HCT116 (cell line): Measurements from ENCODE around the gene CD83. TPM values are rescaled to one million over a fixed set of nuclear protein-coding genes. Genes with fewer than 3 reads are reported as not detected.

Experiments
- total RNA-seq: library from RNA; stranded (reverse); gene quantifications from one replicate; pipeline ENCODE4 v1.2.1, GENCODE V29; 2021; ENCODE audit not compliant: unreplicated experiment

The CD83 gene
- total RNA-seq, 1 experiment from 2014 or later = 6.0 TPM

Other genes with a start within 250 kb of the CD83 start
- 6.5 TPM for gene RNF182, start 192.8 kb upstream of the CD83 start, total RNA-seq